ENCODE data around the gene TMEM107. TPM values are rescaled to one million over a fixed set of nuclear protein-coding genes. Genes with fewer than 3 reads are reported as not detected.

Gene TMEM107
- total RNA-seq, 1 experiment from 2014 or later = 17.2 TPM

DNA sequence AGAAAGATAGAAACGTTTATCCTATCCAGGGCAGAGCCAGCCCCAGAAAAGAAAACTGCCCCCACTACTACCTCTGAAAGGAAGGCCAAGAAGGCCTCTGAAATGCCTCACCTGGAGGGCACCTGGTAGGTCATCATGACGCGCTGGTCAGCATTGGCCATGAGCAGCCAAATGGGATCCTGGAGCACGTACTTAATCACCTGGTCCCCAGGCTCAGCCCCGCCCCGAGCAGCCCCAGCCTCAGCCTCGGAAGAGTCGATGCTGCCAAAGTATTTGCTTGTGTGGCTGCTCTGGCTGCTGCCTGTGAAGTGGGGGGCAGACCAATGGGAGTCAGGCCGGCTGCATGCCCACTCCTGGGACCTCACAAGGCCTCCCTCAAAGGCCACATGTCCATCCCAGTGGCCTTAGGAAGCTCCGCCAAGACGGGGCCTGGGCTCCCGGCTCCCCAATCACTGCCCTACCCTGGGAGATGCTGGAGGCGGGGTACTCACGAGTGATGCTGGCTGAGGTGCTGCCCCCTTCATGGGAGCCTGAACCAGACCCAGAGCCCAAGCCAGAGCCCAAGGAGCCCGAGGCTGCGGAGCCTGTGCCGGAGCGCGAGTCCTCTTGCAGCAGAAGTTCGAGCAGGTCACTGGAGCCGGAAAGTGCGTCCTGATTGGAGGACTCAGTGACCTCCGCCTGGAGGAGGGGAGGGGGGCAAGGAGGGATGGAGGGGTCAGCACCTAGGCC is 33.9 kb downstream of the TMEM107 start:
- DNase-seq (ENCODE audit: low spot score) (no peak), ATAC-seq (no peak)
- Mint-ChIP-seq H3K4me1 (no peaks in the 10 kb centered on the region), H3K36me3 (peaks cover 31% of the 10 kb centered on the region), H3K4me3 (no peak overlapping the region), H3K27ac (no peak overlapping the region), H3K27me3 (ENCODE audit: low read depth) (no peaks in the 10 kb centered on the region), H3K9me3 (no peaks in the 10 kb centered on the region)
- POLR2A ChIA-PET = no interaction called here
- TF ChIP-seq, protein P1, sequence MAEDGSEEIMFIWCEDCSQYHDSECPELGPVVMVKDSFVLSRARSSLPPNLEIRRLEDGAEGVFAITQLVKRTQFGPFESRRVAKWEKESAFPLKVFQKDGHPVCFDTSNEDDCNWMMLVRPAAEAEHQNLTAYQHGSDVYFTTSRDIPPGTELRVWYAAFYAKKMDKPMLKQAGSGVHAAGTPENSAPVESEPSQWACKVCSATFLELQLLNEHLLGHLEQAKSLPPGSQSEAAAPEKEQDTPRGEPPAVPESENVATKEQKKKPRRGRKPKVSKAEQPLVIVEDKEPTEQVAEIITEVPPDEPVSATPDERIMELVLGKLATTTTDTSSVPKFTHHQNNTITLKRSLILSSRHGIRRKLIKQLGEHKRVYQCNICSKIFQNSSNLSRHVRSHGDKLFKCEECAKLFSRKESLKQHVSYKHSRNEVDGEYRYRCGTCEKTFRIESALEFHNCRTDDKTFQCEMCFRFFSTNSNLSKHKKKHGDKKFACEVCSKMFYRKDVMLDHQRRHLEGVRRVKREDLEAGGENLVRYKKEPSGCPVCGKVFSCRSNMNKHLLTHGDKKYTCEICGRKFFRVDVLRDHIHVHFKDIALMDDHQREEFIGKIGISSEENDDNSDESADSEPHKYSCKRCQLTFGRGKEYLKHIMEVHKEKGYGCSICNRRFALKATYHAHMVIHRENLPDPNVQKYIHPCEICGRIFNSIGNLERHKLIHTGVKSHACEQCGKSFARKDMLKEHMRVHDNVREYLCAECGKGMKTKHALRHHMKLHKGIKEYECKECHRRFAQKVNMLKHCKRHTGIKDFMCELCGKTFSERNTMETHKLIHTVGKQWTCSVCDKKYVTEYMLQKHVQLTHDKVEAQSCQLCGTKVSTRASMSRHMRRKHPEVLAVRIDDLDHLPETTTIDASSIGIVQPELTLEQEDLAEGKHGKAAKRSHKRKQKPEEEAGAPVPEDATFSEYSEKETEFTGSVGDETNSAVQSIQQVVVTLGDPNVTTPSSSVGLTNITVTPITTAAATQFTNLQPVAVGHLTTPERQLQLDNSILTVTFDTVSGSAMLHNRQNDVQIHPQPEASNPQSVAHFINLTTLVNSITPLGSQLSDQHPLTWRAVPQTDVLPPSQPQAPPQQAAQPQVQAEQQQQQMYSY (CRISPR knock-in tag; IDR thresholded peaks at IDR 0.05) = no peak
- no peak for TF ChIP-seq RELA (CRISPR knock-in tag; IDR thresholded peaks at IDR 0.05; ENCODE audit: borderline replicate concordance)
- TF ChIP-seq NFE2L1 (CRISPR knock-in tag; IDR thresholded peaks at IDR 0.05) = no peak
- TF ChIP-seq MXD4 (CRISPR knock-in tag; IDR thresholded peaks at IDR 0.05; ENCODE audit: borderline replicate concordance) = no peak
- TF ChIP-seq SP1 (CRISPR knock-in tag; conservative IDR thresholded peaks at IDR 0.05) = no peak
- TF ChIP-seq, protein P2, sequence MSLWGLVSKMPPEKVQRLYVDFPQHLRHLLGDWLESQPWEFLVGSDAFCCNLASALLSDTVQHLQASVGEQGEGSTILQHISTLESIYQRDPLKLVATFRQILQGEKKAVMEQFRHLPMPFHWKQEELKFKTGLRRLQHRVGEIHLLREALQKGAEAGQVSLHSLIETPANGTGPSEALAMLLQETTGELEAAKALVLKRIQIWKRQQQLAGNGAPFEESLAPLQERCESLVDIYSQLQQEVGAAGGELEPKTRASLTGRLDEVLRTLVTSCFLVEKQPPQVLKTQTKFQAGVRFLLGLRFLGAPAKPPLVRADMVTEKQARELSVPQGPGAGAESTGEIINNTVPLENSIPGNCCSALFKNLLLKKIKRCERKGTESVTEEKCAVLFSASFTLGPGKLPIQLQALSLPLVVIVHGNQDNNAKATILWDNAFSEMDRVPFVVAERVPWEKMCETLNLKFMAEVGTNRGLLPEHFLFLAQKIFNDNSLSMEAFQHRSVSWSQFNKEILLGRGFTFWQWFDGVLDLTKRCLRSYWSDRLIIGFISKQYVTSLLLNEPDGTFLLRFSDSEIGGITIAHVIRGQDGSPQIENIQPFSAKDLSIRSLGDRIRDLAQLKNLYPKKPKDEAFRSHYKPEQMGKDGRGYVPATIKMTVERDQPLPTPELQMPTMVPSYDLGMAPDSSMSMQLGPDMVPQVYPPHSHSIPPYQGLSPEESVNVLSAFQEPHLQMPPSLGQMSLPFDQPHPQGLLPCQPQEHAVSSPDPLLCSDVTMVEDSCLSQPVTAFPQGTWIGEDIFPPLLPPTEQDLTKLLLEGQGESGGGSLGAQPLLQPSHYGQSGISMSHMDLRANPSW (CRISPR knock-in tag; conservative IDR thresholded peaks at IDR 0.05; ENCODE audit: low read depth) = no peak
- no peak for TF ChIP-seq TCF7 (CRISPR knock-in tag; IDR thresholded peaks at IDR 0.05; ENCODE audit: low read depth)
- TF ChIP-seq, protein P3, sequence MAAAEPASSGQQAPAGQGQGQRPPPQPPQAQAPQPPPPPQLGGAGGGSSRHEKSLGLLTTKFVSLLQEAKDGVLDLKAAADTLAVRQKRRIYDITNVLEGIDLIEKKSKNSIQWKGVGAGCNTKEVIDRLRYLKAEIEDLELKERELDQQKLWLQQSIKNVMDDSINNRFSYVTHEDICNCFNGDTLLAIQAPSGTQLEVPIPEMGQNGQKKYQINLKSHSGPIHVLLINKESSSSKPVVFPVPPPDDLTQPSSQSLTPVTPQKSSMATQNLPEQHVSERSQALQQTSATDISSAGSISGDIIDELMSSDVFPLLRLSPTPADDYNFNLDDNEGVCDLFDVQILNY (CRISPR knock-in tag; IDR thresholded peaks at IDR 0.05) = no peak
- no peak for TF ChIP-seq EMX1 (CRISPR knock-in tag; IDR thresholded peaks at IDR 0.05)
- CTCF ChIA-PET = interaction anchor here (1.1 to 3.3 kb wide), 2 partner anchors 16 to 23 kb away, joined by 3 to 13 read pairs; partner anchors contain the start of gene ALOXE3

DNA sequence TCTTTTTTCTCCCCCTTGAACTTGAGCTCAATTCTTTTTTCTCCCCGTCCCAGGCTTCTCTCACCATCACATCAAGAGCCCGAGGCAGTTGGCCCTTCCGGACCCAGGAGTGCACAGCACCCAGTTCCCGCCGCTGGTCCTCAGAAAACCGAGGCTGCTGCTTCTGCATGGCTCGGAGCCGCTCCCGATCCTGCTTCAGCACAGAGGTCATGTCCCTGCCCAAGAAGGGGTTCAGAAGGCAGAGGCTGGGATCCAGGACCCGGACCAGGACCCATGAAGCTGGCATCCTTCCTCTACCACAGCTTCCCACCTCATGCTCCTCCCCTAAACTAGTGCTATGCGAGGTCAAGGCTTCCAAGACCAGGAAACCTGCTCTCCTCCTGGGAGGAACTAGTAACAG is 34.4 kb downstream of the TMEM107 start:
- DNase-seq (ENCODE audit: low spot score) (no peak), ATAC-seq (no peak)
- ChIA-PET CTCF (interaction anchor here (1.0 to 3.3 kb wide), 4 partner anchors 17 to 68 kb away, joined by 3 to 13 read pairs (median 3); partner anchors contain the start of gene ALOXE3), POLR2A (no interaction called here)
- TF ChIP-seq SMAD3 (CRISPR knock-in tag; IDR thresholded peaks at IDR 0.05; ENCODE audit: borderline replicate concordance) (no peak), KAT7 (CRISPR knock-in tag; IDR thresholded peaks at IDR 0.05; ENCODE audit: borderline replicate concordance) (no peak), NFE2L1 (CRISPR knock-in tag; IDR thresholded peaks at IDR 0.05) (no peak), NFYB (CRISPR knock-in tag; conservative IDR thresholded peaks at IDR 0.05; ENCODE audit: low read depth) (no peak), MYBL2 (CRISPR knock-in tag; IDR thresholded peaks at IDR 0.05) (no peak), SOX15 (CRISPR knock-in tag; IDR thresholded peaks at IDR 0.05) (no peak)
- TF ChIP-seq, protein P4, sequence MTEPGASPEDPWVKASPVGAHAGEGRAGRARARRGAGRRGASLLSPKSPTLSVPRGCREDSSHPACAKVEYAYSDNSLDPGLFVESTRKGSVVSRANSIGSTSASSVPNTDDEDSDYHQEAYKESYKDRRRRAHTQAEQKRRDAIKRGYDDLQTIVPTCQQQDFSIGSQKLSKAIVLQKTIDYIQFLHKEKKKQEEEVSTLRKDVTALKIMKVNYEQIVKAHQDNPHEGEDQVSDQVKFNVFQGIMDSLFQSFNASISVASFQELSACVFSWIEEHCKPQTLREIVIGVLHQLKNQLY (CRISPR knock-in tag; IDR thresholded peaks at IDR 0.05) = no peak
- TF ChIP-seq, protein P5, sequence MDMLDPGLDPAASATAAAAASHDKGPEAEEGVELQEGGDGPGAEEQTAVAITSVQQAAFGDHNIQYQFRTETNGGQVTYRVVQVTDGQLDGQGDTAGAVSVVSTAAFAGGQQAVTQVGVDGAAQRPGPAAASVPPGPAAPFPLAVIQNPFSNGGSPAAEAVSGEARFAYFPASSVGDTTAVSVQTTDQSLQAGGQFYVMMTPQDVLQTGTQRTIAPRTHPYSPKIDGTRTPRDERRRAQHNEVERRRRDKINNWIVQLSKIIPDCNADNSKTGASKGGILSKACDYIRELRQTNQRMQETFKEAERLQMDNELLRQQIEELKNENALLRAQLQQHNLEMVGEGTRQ (CRISPR knock-in tag; IDR thresholded peaks at IDR 0.05) = no peak
- TF ChIP-seq, protein P6, sequence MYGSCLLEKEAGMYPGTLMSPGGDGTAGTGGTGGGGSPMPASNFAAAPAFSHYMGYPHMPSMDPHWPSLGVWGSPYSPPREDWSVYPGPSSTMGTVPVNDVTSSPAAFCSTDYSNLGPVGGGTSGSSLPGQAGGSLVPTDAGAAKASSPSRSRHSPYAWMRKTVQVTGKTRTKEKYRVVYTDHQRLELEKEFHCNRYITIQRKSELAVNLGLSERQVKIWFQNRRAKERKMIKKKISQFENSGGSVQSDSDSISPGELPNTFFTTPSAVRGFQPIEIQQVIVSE (CRISPR knock-in tag; IDR thresholded peaks at IDR 0.05; ENCODE audit: borderline replicate concordance) = no peak
- TF ChIP-seq, protein P7, sequence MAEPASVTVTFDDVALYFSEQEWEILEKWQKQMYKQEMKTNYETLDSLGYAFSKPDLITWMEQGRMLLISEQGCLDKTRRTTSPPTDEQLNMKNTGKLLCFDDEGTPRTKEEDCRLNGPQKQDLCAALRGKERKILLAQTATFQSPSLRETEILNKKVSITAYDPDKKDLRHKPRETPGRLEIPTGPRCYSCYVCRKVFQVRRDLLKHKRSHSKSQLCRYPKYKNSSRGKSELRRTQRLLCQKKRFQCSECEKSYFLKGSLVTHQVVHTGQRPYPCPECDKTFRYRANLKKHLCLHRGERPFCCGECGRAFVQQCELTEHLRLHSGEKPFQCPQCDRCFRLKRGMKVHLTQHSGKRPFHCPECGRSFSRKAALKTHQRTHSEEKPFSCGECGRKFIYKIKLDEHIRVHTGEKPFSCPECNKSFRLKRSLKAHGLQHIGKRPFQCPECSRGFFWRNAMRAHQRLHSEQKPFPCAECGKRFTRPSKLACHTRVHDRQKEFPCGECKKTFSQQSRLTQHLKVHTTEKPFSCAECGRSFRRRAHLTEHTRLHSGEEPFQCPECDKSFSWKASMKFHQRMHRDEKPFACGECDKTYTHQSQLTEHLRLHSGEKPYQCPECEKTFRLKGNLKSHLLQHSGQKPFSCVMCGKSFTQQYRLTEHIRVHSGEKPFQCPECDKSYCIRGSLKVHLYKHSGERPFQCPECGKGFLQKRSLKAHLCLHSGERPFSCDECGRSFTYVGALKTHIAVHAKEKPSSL (CRISPR knock-in tag; conservative IDR thresholded peaks at IDR 0.05) = no peak
- TF ChIP-seq, protein P3 (CRISPR knock-in tag; IDR thresholded peaks at IDR 0.05) = no peak
- Mint-ChIP-seq H3K27me3 (ENCODE audit: low read depth) (no peaks in the 10 kb centered on the region), H3K4me1 (0 out of 2 replicates have a peak, but pooled peaks cover under 1% of the 10 kb centered on the region), H3K27ac (no peak overlapping the region), H3K4me3 (no peak overlapping the region), H3K9me3 (no peaks in the 10 kb centered on the region), H3K36me3 (peaks cover 27% of the 10 kb centered on the region)

Measured in WTC11 (cell line).